Heart right ventricle (tissue), 16 donors: ENCODE results near the gene USP2. TPM values are rescaled to one million over a fixed set of nuclear protein-coding genes. Genes with fewer than 3 reads are reported as not detected.

Experiments
- ATAC-seq, 8 donors: fragments of 200-7000 bp; cut with Tn5 transposase; one replicate each; pipeline ENCODE4 v1.9.1; 2020; ENCODE audit warnings: mild to moderate bottlenecking in 8 of 8, moderate library complexity in 8 of 8, moderate number of reproducible peaks in 1 of 8
- DNase-seq, 2 donors: peaks; one replicate each; pipeline ENCODE4 v3.0.0-alpha.2; 2020
- H3K27ac ChIP-seq, 10 donors: fragments of 200-600 bp; sonication (generic) in 2 of 10; one replicate each; pipeline versions ENCODE4 v1.5.0 to v1.8.0; 2020 to 2022; ENCODE audit warnings: mild to moderate bottlenecking in 3 of 10
- H3K27me3 ChIP-seq, 7 donors: fragments of 200-600 bp; one replicate each; pipeline ENCODE4 v1.8.0; 2021 to 2022; ENCODE audit warnings: mild to moderate bottlenecking in 2 of 7
- H3K36me3 ChIP-seq, 9 donors: fragments of 200-600 bp; sonication (generic) in 1 of 9; one replicate each; pipeline versions ENCODE4 v1.5.0 to v1.8.0; 2020 to 2022; ENCODE audit warnings: mild to moderate bottlenecking in 2 of 9
- H3K4me1 ChIP-seq, 9 donors: fragments of 200-600 bp; sonication (generic) in 1 of 9; one replicate each; pipeline versions ENCODE4 v1.5.0 to v1.8.0; 2020 to 2022; ENCODE audit warnings: mild to moderate bottlenecking in 4 of 9
- H3K4me3 ChIP-seq, 10 donors: fragments of 200-600 bp; sonication (generic) in 2 of 10; one replicate each; pipeline versions ENCODE4 v1.5.0 to v1.8.0; 2020 to 2022; ENCODE audit warnings: mild to moderate bottlenecking in 7 of 10, moderate library complexity in 2 of 10
- H3K9me3 ChIP-seq, 11 donors: fragments of 200-600 bp in 10 of 11; sonication (generic) in 2 of 11; one replicate each; pipeline versions ENCODE4 v1.5.0 to v1.8.0; 2013 to 2022; ENCODE audit warnings: mild to moderate bottlenecking in 2 of 11, control low read depth in 1 of 11, moderate library complexity in 1 of 11
- CTCF ChIP-seq, 9 donors: fragments of 200-600 bp; sonication (generic) in 2 of 9; IDR thresholded peaks; one replicate each; pipeline versions ENCODE4 v1.5.0 to v1.8.0; 2021 to 2022; ENCODE audit warnings: antibody characterized with exemption in 9 of 9, mild to moderate bottlenecking in 5 of 9, moderate library complexity in 1 of 9
- WGBS, 2 donors: extraction: QIAGEN DNeasy Blood & Tissue Kit; methylation state at CpG; one replicate each; pipeline ENCODE4 v1.1.7; 2013; ENCODE audit warnings: inconsistent platforms in 1 of 2; 5-methylcytosine and 5-hydroxymethylcytosine counted together
- intact Hi-C, 10 donors: fragments of 100-400 bp; cut with DNase I; formaldehyde crosslinking; loops; one replicate each; pipeline versions ENCODE4 v1.11.1 to v1.14.2; 2022
- polyA plus RNA-seq, 2 donors: library from polyadenylated mRNA; stranded (reverse); fragments of 200-250 nt; gene quantifications; one replicate each; pipeline ENCODE4 v1.2.3, GENCODE V29; 2013
- total RNA-seq, 10 donors: library from RNA; stranded (reverse); fragmentation: NEBNext Ultra II Directional in 3 of 10; extraction: Animal tissue kit (Norgen Biotek cat#: 25700) in 3 of 10; gene quantifications; one replicate each; pipeline versions ENCODE4 v1.2.1 to v1.2.4, GENCODE V29; 2021 to 2023
- donor health status: Arrhythmogenic right ventricular cardiomyopathy.
- donor health status: ischemic (EF 13 %, LVEDD 7.1; RV severe dilation, severe dysfunction).
- donor health status: healthy with polysubstance abuse.
- donor health status: DM: no; HTN: yes; CAD: no.
- donor health status: DM: no; HTN: no; CAD: no.
- donor health status: ischemic (EF 25% LVEDD 6.9; RV normal size, moderate dysfunction).
- donor health status: ischemic (EF 25% LVEDD 5.7; RV mildly dilated, moderate dysfunction).
- donor health status: healthy.
- donor health status: DM: yes; HTN: yes; CAD: no.
- donor health status: Ischemic cardiomyopathy.
- donor health status: ischemic (EF 35%, LVEDD 5.7; RV mildly dilated, moderate dysfunction).
- donor health status: nonischemic (EF 11% LVEDD 7.7; RV severe dilation, severe dysfunction).
- donor health status: DM: yes; HTN: yes; CAD: no.
- donor health status: PGD.
- donor health status: ischemic (EF 29% LVEDD 5.4; RV normal size, mild dysfunction).
- donor health status: nonischemic (EF 23%, LVEDD 6.1; RV moderate dilation, normal function).

USP2 gene
- total and polyA plus RNA-seq, 12 donors = 42.0 to 183 (median 130) TPM

GRCh38 chr11:119314726-119315125 lies 66.8 kb downstream of the USP2 start:
- Histone ChIP-seq H3K9me3 (no peaks in the 10 kb centered on the region), H3K4me1 (peaks cover 11 to 73% (median 48%) of the 10 kb centered on the region in 9 donors), H3K36me3 (peaks cover 0 to 56% (median 40%) of the 10 kb centered on the region in 9 donors), H3K4me3 (peak overlapping the region in 9 of 10 donors; percentile 53 to 94 (median 84)), H3K27ac (peak overlapping the region in 9 of 10 donors; percentile 85 to 99 (median 92)), H3K27me3 (peaks cover 0 to 52% (median 0%) of the 10 kb centered on the region in 7 donors)
- ATAC-seq (no peak), DNase-seq (no peak)
- WGBS, 2 donors = 77 to 81% methylated on average over 18 of the region's 18 CpGs
- TF ChIP-seq CTCF (IDR thresholded peaks at IDR 0.05) = no peak
- intact Hi-C loops = loop anchor here in 2 of 10 donors (5.0 to 10.0 kb wide), 2 partner anchors 107 to 220 kb away; partner anchors contain the start of gene CBL (in 1 of the 2)

GRCh38 chr11:119310682-119311052 lies 70.8 kb downstream of the USP2 start:
- peak overlapping the region in 6 of 10 donors; percentile 4 to 36 (median 22) for H3K27ac ChIP-seq

GRCh38 chr11:119309953-119310681 lies 71.4 kb downstream of the USP2 start:
- peak overlapping the region in 4 of 10 donors; percentile 4 to 36 (median 22) for H3K27ac ChIP-seq
- intact Hi-C loops = loop anchor here in 1 of 10 donors (10.0 kb wide), 1 partner anchor 215 kb away; a partner anchor contains a TSS

More at GRCh38 chr11:119310682-119311052, 70.8 kb downstream of the USP2 start:
- peaks cover 0 to 94% (median 54%) of the 10 kb centered on the region in 9 donors for H3K36me3 ChIP-seq
- no peak for TF ChIP-seq CTCF (IDR thresholded peaks at IDR 0.05)
- WGBS, 2 donors = 68 to 75% methylated on average over 20 of the region's 20 CpGs
- intact Hi-C loops = loop anchor here in 1 of 10 donors (10.0 kb wide), 1 partner anchor 216 kb away; a partner anchor contains a TSS
- H3K9me3 ChIP-seq = no peaks in the 10 kb centered on the region
- peak in 1 of 8 donors; percentile 4 for ATAC-seq
- no peak overlapping the region for H3K4me3 ChIP-seq
- peaks cover 0 to 54% (median 20%) of the 10 kb centered on the region in 9 donors for H3K4me1 ChIP-seq
- peaks cover 0 to 17% (median 0%) of the 10 kb centered on the region in 7 donors for H3K27me3 ChIP-seq
- DNase-seq = no peak

More at GRCh38 chr11:119309953-119310681, 71.4 kb downstream of the USP2 start:
- Histone ChIP-seq H3K4me3 (no peak overlapping the region), H3K9me3 (no peaks in the 10 kb centered on the region), H3K36me3 (peaks cover 0 to 99% (median 54%) of the 10 kb centered on the region in 9 donors), H3K27me3 (peaks cover 0 to 11% (median 0%) of the 10 kb centered on the region in 7 donors), H3K4me1 (peaks cover 0 to 48% (median 15%) of the 10 kb centered on the region in 9 donors)
- no peak for TF ChIP-seq CTCF (IDR thresholded peaks at IDR 0.05)
- WGBS, 2 donors = 80 to 83% methylated on average over 17 of the region's 17 CpGs
- no peak for ATAC-seq
- no peak for DNase-seq
